ENCODE measurements around the gene YAE1. TPM values are rescaled to one million over a fixed set of nuclear protein-coding genes. Genes with fewer than 3 reads are reported as not detected.
A peak's percentile ranks its signal among the peaks of the same experiment; 100 is the strongest.

The YAE1 gene
- total and polyA plus RNA-seq, 3 experiments from 2014 or later = 12.7 to 14.2 (median 13.4) TPM

- Histone ChIP-seq H3K27me3 (ENCODE audit: insufficient read depth, low read length, poor library complexity, severe bottlenecking) (no peaks in the 10 kb centered on the region), H3K36me3 (ENCODE audit: insufficient read depth, low read length) (no peaks in the 10 kb centered on the region), H3K9me3 (ENCODE audit: low read length) (no peaks in the 10 kb centered on the region), H3K4me1 (ENCODE audit: insufficient read depth, low read length) (peaks cover 12% of the 10 kb centered on the region), H3K27ac (ENCODE audit: low read depth, low read length) (no peak overlapping the region), H3K4me3 (ENCODE audit: low read length) (no peak overlapping the region)
- H3K9me3 Mint-ChIP-seq = no peaks in the 10 kb centered on the region
- no peak overlapping the region for H3K27ac Mint-ChIP-seq
- H3K27me3 Mint-ChIP-seq = peaks cover 4 to 18% of the 10 kb centered on the region in 2 donors
- ChIA-PET POLR2A (no interaction called here), CTCF (interaction anchor here (1.0 kb wide), 1 partner anchor 38 kb away, joined by 3 read pairs; no protein-coding TSS in a partner anchor)
- no peak for DNase-seq
- H3K4me3 Mint-ChIP-seq = no peak overlapping the region
- peaks cover 7 to 12% (median 12%) of the 10 kb centered on the region in 3 donors for H3K4me1 Mint-ChIP-seq
- H3K36me3 Mint-ChIP-seq = peaks cover 0 to 7% (median 0%) of the 10 kb centered on the region in 3 donors
These were observed 52.7 kb downstream of the YAE1 start for GRCh38 chr7:39618868-39619267.

- ChIA-PET POLR2A (no interaction called here), CTCF (interaction anchor here (1.4 to 4.0 kb wide), 2 partner anchors 14 to 40 kb away, joined by 3 to 30 read pairs; no protein-coding TSS in a partner anchor)
- Histone ChIP-seq H3K4me3 (ENCODE audit: low read length) (no peak overlapping the region), H3K36me3 (ENCODE audit: insufficient read depth, low read length) (no peaks in the 10 kb centered on the region), H3K4me1 (ENCODE audit: insufficient read depth, low read length) (peaks cover 24% of the 10 kb centered on the region), H3K27me3 (ENCODE audit: insufficient read depth, low read length, poor library complexity, severe bottlenecking) (no peaks in the 10 kb centered on the region), H3K9me3 (ENCODE audit: low read length) (no peaks in the 10 kb centered on the region), H3K27ac (ENCODE audit: low read depth, low read length) (no peak overlapping the region)
- Mint-ChIP-seq H3K4me3 (peak overlapping the region in 1 of 7 donors; percentile 12), H3K27ac (no peak overlapping the region), H3K27me3 (peaks cover 0 to 8% of the 10 kb centered on the region in 2 donors), H3K9me3 (no peaks in the 10 kb centered on the region), H3K36me3 (peaks cover 0 to 12% (median 0%) of the 10 kb centered on the region in 3 donors), H3K4me1 (peaks cover 22 to 27% (median 27%) of the 10 kb centered on the region in 3 donors)
- DNase-seq = no peak
These were observed 54.3 kb downstream of the YAE1 start for GRCh38 chr7:39620486-39620885.

GRCh38 chr7:39621261-39621660 lies 55.1 kb downstream of the YAE1 start:
- Mint-ChIP-seq H3K27ac (no peak overlapping the region), H3K9me3 (no peaks in the 10 kb centered on the region), H3K27me3 (peaks cover 0 to 4% of the 10 kb centered on the region in 2 donors), H3K4me1 (peaks cover 27 to 35% (median 35%) of the 10 kb centered on the region in 3 donors), H3K36me3 (peaks cover 0 to 12% (median 0%) of the 10 kb centered on the region in 3 donors), H3K4me3 (peak overlapping the region in 1 of 7 donors; percentile 93)
- H3K9me3 ChIP-seq (ENCODE audit: low read length) = no peaks in the 10 kb centered on the region
- H3K27me3 ChIP-seq (ENCODE audit: insufficient read depth, low read length, poor library complexity, severe bottlenecking) = no peaks in the 10 kb centered on the region
- POLR2A ChIA-PET = no interaction called here
- peaks cover 32% of the 10 kb centered on the region for H3K4me1 ChIP-seq (ENCODE audit: insufficient read depth, low read length)
- DNase-seq = no peak
- CTCF ChIA-PET = interaction anchor here (1.1 to 4.0 kb wide), 3 partner anchors 14 to 125 kb away, joined by 3 to 30 read pairs (median 3); no protein-coding TSS in a partner anchor
- no peak overlapping the region for H3K4me3 ChIP-seq (ENCODE audit: low read length)
- no peaks in the 10 kb centered on the region for H3K36me3 ChIP-seq (ENCODE audit: insufficient read depth, low read length)
- H3K27ac ChIP-seq (ENCODE audit: low read depth, low read length) = no peak overlapping the region

- Mint-ChIP-seq H3K4me1 (peaks cover 32 to 41% (median 41%) of the 10 kb centered on the region in 3 donors), H3K27me3 (no peaks in the 10 kb centered on the region), H3K9me3 (no peaks in the 10 kb centered on the region), H3K27ac (peak overlapping the region; percentile 4 to 97 (median 90)), H3K4me3 (peak overlapping the region; percentile 87 to 96 (median 89)), H3K36me3 (peaks cover 0 to 17% (median 0%) of the 10 kb centered on the region in 3 donors)
- H3K27ac ChIP-seq (ENCODE audit: low read depth, low read length) = no peak overlapping the region
- H3K4me1 ChIP-seq (ENCODE audit: insufficient read depth, low read length) = peaks cover 38% of the 10 kb centered on the region
- no peak for DNase-seq
- H3K4me3 ChIP-seq (ENCODE audit: low read length) = no peak overlapping the region
- no peaks in the 10 kb centered on the region for H3K27me3 ChIP-seq (ENCODE audit: insufficient read depth, low read length, poor library complexity, severe bottlenecking)
- POLR2A ChIA-PET = interaction anchor here (2.3 kb wide), 1 partner anchor 12 kb away, joined by 10 read pairs; no protein-coding TSS in a partner anchor
- CTCF ChIA-PET = interaction anchor here (1.1 to 4.0 kb wide), 5 partner anchors 32 to 124 kb away, joined by 3 to 30 read pairs (median 3); no protein-coding TSS in a partner anchor
- no peaks in the 10 kb centered on the region for H3K36me3 ChIP-seq (ENCODE audit: insufficient read depth, low read length)
- no peaks in the 10 kb centered on the region for H3K9me3 ChIP-seq (ENCODE audit: low read length)
These were observed 55.7 kb downstream of the YAE1 start for GRCh38 chr7:39621784-39622411.

Other genes with a start within 250 kb of the YAE1 start
- 10 to 100 TPM; 32.9 to 33.0 TPM for gene RALA, start 57.2 kb downstream of the YAE1 start, total RNA-seq
- 38.6 TPM for gene RALA, start 57.2 kb downstream of the YAE1 start, polyA plus RNA-seq

Measured in CD8-positive, alpha-beta memory T cell (primary cell).